PFSK-1 (cell line): ENCODE data around the gene REEP2.

Experiments used
- POLR2AphosphoS5 ChIP-seq: IDR thresholded peaks from 2 replicates; pipeline ENCODE4 v1.6.1; 2012; ENCODE audit warnings: low read depth, mild to moderate bottlenecking, control low read depth, low read length, moderate library complexity
- SIN3A ChIP-seq: IDR thresholded peaks from 2 replicates; pipeline ENCODE4 v1.6.1; 2012; ENCODE audit warnings: mild to moderate bottlenecking, low read length, moderate library complexity, borderline replicate concordance; ENCODE audit not compliant: insufficient read depth
- TAF1 ChIP-seq: IDR thresholded peaks from 2 replicates; pipeline ENCODE4 v1.6.1; 2012; ENCODE audit warnings: low read length, control low read depth, borderline replicate concordance; ENCODE audit not compliant: insufficient read depth
- TF ChIP-seq, protein P1 (sequence below), 2 experiments: IDR thresholded peaks; 2 replicates each; pipeline versions ENCODE4 v1.6.1 to v1.8.0; 2011 to 2012; ENCODE audit warnings: low read depth in 2 of 2, low read length in 2 of 2, control low read depth in 1 of 2, inconsistent platforms in 1 of 2, mild to moderate bottlenecking in 1 of 2, moderate library complexity in 1 of 2; ENCODE audit not compliant: insufficient read depth in 1 of 2

- TF ChIP-seq, protein P1, sequence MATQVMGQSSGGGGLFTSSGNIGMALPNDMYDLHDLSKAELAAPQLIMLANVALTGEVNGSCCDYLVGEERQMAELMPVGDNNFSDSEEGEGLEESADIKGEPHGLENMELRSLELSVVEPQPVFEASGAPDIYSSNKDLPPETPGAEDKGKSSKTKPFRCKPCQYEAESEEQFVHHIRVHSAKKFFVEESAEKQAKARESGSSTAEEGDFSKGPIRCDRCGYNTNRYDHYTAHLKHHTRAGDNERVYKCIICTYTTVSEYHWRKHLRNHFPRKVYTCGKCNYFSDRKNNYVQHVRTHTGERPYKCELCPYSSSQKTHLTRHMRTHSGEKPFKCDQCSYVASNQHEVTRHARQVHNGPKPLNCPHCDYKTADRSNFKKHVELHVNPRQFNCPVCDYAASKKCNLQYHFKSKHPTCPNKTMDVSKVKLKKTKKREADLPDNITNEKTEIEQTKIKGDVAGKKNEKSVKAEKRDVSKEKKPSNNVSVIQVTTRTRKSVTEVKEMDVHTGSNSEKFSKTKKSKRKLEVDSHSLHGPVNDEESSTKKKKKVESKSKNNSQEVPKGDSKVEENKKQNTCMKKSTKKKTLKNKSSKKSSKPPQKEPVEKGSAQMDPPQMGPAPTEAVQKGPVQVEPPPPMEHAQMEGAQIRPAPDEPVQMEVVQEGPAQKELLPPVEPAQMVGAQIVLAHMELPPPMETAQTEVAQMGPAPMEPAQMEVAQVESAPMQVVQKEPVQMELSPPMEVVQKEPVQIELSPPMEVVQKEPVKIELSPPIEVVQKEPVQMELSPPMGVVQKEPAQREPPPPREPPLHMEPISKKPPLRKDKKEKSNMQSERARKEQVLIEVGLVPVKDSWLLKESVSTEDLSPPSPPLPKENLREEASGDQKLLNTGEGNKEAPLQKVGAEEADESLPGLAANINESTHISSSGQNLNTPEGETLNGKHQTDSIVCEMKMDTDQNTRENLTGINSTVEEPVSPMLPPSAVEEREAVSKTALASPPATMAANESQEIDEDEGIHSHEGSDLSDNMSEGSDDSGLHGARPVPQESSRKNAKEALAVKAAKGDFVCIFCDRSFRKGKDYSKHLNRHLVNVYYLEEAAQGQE (IDR thresholded peaks at IDR 0.05; ENCODE audit: insufficient read depth in 1 of 2, low read depth in 2 of 2, low read length in 2 of 2) = no peak
- TF ChIP-seq POLR2AphosphoS5 (no peak), SIN3A (no peak), TAF1 (no peak)
Measured at GRCh38 chr5:138492560-138493045, 53.7 kb downstream of the REEP2 start.
